ENCODE results near the gene DIO1.
A peak's percentile ranks its signal among the peaks of the same experiment; 100 is the strongest.

Gene DIO1

GRCh38 chr1:53931523-53931922 lies 37.5 kb downstream of the DIO1 start:
- DNase-seq: no peak
- in situ Hi-C loops (cut with HindIII; ENCODE audit: low pct_ligation_motif_present, low pct_unique_long_range_greater_than_20kb, low sequenced_read_pairs): no loop called here

GRCh38 chr1:53934170-53934765 lies 40.3 kb downstream of the DIO1 start:
- no peak for DNase-seq
- in situ Hi-C loops (cut with HindIII; ENCODE audit: low pct_ligation_motif_present, low pct_unique_long_range_greater_than_20kb, low sequenced_read_pairs): no loop called here

GRCh38 chr1:53936430-53936829 lies 42.4 kb downstream of the DIO1 start:
- no peak for DNase-seq
- in situ Hi-C loops (cut with HindIII; ENCODE audit: low pct_ligation_motif_present, low pct_unique_long_range_greater_than_20kb, low sequenced_read_pairs): no loop called here

- DNase-seq: no peak
- in situ Hi-C loops (cut with HindIII; ENCODE audit: low pct_ligation_motif_present, low pct_unique_long_range_greater_than_20kb, low sequenced_read_pairs): no loop called here
Observed at GRCh38 chr1:53938136-53938830, 44.3 kb downstream of the DIO1 start.

- no peak for DNase-seq
- in situ Hi-C loops (cut with HindIII; ENCODE audit: low pct_ligation_motif_present, low pct_unique_long_range_greater_than_20kb, low sequenced_read_pairs): no loop called here
Observed at GRCh38 chr1:53942127-53942957, 48.4 kb downstream of the DIO1 start.

- no peak for DNase-seq
- in situ Hi-C loops (cut with HindIII; ENCODE audit: low pct_ligation_motif_present, low pct_unique_long_range_greater_than_20kb, low sequenced_read_pairs): no loop called here
Observed at GRCh38 chr1:53943090-53943489, 49.1 kb downstream of the DIO1 start.

- in situ Hi-C loops (cut with HindIII; ENCODE audit: low pct_ligation_motif_present, low pct_unique_long_range_greater_than_20kb, low sequenced_read_pairs): no loop called here
- DNase-seq: no peak
Observed at GRCh38 chr1:53943490-53944043, 49.6 kb downstream of the DIO1 start.

GRCh38 chr1:53944469-53945182 lies 50.6 kb downstream of the DIO1 start:
- peak; percentile 8 for DNase-seq
- in situ Hi-C loops (cut with HindIII; ENCODE audit: low pct_ligation_motif_present, low pct_unique_long_range_greater_than_20kb, low sequenced_read_pairs): no loop called here

GRCh38 chr1:53945183-53945432 lies 51.1 kb downstream of the DIO1 start:
- in situ Hi-C loops (cut with HindIII; ENCODE audit: low pct_ligation_motif_present, low pct_unique_long_range_greater_than_20kb, low sequenced_read_pairs): no loop called here
- DNase-seq: no peak

GRCh38 chr1:53945433-53946251 lies 51.7 kb downstream of the DIO1 start, which contains the start of gene IFT25:
Gene IFT25 (minus strand): TSS chr1:53945699. CDS start chr1:53940082, 5,617 bp downstream.
- DNase-seq: peak; percentile 87

GRCh38 chr1:53946252-53947171 lies 52.5 kb downstream of the DIO1 start, which contains the start of gene LRRC42:
Gene LRRC42 (plus strand): TSS chr1:53946350. CDS start chr1:53952000, 5,650 bp downstream.
- DNase-seq: no peak
- in situ Hi-C loops (cut with HindIII; ENCODE audit: low pct_ligation_motif_present, low pct_unique_long_range_greater_than_20kb, low sequenced_read_pairs): no loop called here

More at GRCh38 chr1:53945433-53946251, 51.7 kb downstream of the DIO1 start, which contains the start of gene IFT25:
- in situ Hi-C loops (cut with HindIII; ENCODE audit: low pct_ligation_motif_present, low pct_unique_long_range_greater_than_20kb, low sequenced_read_pairs): no loop called here

GRCh38 chr1:53947172-53947907 lies 53.4 kb downstream of the DIO1 start:
- in situ Hi-C loops (cut with HindIII; ENCODE audit: low pct_ligation_motif_present, low pct_unique_long_range_greater_than_20kb, low sequenced_read_pairs): no loop called here
- DNase-seq: no peak

- no peak for DNase-seq
- in situ Hi-C loops (cut with HindIII; ENCODE audit: low pct_ligation_motif_present, low pct_unique_long_range_greater_than_20kb, low sequenced_read_pairs): no loop called here
Observed at GRCh38 chr1:53948291-53948690, 54.3 kb downstream of the DIO1 start.

- DNase-seq: peak; percentile 57
- in situ Hi-C loops (cut with HindIII; ENCODE audit: low pct_ligation_motif_present, low pct_unique_long_range_greater_than_20kb, low sequenced_read_pairs): no loop called here
Observed at GRCh38 chr1:53949023-53949990, 55.3 kb downstream of the DIO1 start.

GRCh38 chr1:53951697-53952096 lies 57.7 kb downstream of the DIO1 start:
- no peak for DNase-seq
- in situ Hi-C loops (cut with HindIII; ENCODE audit: low pct_ligation_motif_present, low pct_unique_long_range_greater_than_20kb, low sequenced_read_pairs): no loop called here

Measured in ACHN (cell line).